ENCODE data around the gene GLI2.

GRCh38 chr2:120729406-120730399 lies 6.0 kb upstream of the GLI2 start:
- TF ChIP-seq EP300 (IDR thresholded peaks at IDR 0.05) (no peak), POLR2A (IDR thresholded peaks at IDR 0.05) (no peak)
